Left hindlimb (tissue), 1 donor: Measurements from ENCODE around the gene DHTKD1.
A peak's percentile ranks its signal among the peaks of the same experiment; 100 is the strongest.

Experiments
- DNase-seq: peaks from one replicate; pipeline ENCODE4 v3.0.0-alpha.2; 2018

Gene DHTKD1

GRCh38 chr10:12068449-12069269, at the start of gene DHTKD1:
Gene DHTKD1, plus strand, starts transcription at chr10:12068954. Its CDS starts 80 bp downstream, at chr10:12069034.
- peak; percentile 99 for DNase-seq

- no peak for DNase-seq
Observed at GRCh38 chr10:12019283-12019971, 49.3 kb upstream of the DHTKD1 start.

- DNase-seq, result no peak
Observed at GRCh38 chr10:12020574-12020973, 48.2 kb upstream of the DHTKD1 start.

GRCh38 chr10:12022580-12023257, 46.0 kb upstream of the DHTKD1 start:
- no peak for DNase-seq

DNA sequence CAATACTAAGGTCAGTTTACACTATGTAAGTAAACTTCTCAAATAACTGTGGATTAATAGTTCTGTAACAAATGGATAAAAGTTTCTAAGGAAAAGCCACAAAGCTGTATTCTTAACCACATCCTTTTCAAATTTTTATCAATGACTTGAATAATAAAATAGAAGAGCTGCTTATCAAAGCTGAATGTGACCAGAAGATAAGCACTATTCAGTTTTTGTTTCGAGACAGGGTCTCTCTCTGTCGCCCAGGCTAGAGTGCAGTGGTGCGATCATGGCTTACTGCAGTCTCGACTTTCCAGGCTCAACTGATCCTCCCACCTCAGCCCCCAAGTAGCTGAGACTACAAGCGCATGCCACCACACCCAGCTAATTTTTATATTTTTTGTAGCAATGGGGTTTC, 43.2 kb upstream of the DHTKD1 start:
- DNase-seq, result no peak

GRCh38 chr10:12027539-12027938, 41.2 kb upstream of the DHTKD1 start:
- DNase-seq, result no peak

DNA sequence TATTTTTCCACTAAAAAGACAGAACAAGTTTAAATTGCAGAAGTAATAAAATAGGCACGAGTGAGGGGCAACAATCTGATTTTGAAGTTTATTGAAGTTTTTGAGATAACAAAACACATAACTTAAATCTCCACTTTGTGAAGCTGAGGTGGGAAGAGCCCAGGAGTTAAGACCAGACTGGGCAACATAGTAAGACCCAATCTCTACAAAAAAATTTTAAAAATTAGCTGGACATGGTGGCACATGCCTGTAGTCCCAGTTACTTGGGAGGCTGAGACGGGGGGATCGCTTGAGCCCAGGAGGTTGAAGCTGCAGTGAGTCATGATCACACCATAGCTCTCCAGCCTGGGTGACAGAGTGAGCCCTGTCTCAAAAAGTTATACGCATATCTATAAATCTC, 37.4 kb upstream of the DHTKD1 start:
- DNase-seq, result no peak

DNA sequence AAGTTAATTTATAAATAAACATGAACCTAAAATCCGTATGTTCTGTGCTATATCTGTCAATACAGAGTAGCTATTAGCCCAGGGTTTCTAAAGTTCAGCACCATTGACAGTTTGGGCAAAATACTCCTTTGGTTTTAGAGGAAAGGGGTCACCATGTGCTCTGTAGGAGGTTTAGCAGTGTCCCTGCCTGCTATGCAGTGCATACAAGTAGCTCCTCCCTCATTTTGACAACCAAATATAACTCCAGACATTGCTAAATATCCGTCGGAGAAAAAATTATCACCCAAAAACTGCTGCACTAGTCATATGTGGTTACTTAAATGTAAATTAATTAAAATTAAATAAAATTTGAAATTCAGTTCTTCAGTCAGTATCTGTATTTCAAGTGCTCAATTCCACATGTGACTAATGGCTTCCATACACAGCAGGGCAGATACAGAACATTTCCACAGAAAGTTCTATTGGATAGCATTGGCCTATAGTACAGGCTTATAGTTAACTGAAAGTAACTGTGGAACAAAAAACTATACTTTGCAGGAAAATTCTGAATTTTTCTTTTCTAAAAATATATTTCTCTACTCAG, 32.6 kb upstream of the DHTKD1 start:
- DNase-seq, result no peak

- no peak for DNase-seq
Observed at GRCh38 chr10:12041766-12042408, 26.9 kb upstream of the DHTKD1 start.

DNA sequence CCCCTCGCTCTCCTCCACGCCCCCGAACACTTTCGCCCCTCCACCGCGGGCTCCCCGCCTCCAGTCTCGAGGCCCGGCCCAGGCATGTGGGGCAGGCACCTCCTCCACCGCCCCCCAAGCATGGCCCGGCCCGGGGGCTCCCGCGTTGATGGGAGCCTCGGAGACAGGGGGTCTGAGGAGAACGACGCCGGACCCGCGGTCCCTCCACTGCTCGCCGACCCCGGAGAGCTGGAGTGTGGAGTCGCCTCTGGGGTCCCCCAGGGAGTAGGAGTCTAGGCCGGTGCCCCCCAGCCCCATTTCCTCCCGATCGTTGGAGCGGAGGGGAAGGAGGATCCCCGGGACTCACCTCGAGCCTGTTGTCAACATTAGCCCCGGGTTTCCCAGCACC, 26.4 kb upstream of the DHTKD1 start:
- peak; percentile 73 for DNase-seq

GRCh38 chr10:12042797-12043651, 25.7 kb upstream of the DHTKD1 start, which contains the start of gene UPF2:
Gene UPF2, minus strand, starts transcription at chr10:12042809. Its CDS starts 7,386 bp downstream, at chr10:12035423.
- DNase-seq, result peak; percentile 100

DNA sequence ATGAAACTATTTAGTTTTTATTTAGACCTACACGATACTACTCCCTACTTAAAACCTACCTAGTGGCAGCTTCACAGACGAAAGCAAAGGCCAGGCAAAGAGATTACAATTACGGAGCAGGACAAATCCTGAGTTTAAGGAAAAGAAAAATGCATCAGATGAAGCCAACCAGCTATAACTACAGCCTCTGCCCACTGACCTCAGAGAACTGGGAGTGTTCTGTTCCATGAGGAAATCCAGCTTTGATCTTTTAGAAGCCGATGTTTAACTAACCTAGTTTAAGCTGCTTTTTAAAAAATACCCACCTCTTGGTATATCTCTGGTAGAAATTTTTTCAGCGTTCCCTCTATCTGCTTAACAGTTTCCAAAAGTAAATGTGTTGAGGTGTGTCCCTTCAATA, 23.2 kb upstream of the DHTKD1 start:
- no peak for DNase-seq

DNA sequence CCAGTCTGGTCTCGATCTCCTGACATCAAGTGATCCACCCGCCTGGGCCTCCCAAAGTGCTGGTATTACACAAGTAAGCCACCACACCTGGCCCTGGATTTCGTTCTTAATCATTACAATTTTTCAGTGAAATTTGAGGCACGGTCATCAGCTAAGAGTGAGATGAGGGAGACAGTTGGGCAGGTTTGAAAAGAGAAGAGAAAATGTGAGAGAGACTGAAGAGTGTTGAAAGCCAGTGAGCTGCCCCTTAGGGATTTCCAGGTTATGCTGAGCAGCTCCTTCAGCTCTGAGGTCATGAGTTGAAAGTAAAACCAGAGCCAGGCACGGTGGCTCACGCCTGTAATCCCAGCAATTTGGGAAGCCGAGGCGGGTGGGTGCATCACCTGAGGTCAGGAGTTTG, 20.2 kb upstream of the DHTKD1 start:
- no peak for DNase-seq

DNA sequence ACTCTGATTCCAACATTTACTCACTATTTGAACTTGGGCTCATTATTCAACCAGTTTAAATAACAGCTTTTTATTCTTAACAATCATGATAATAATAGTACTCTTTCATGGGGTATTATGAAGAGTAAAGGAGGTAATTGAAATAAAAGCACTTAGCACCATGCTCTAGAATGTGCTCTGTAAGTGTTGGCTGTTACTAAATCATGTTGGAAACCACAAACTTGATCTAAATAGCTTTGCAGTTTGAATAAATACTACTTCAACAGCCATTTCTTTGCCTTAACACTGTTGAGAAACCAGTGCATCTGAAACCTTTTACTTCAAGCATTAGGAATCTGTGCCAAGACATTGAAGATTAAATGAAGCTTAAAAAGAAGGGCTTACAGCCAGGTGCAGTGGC, 18.2 kb upstream of the DHTKD1 start:
- DNase-seq, result no peak

GRCh38 chr10:12051241-12051640, 17.5 kb upstream of the DHTKD1 start:
- no peak for DNase-seq

DNA sequence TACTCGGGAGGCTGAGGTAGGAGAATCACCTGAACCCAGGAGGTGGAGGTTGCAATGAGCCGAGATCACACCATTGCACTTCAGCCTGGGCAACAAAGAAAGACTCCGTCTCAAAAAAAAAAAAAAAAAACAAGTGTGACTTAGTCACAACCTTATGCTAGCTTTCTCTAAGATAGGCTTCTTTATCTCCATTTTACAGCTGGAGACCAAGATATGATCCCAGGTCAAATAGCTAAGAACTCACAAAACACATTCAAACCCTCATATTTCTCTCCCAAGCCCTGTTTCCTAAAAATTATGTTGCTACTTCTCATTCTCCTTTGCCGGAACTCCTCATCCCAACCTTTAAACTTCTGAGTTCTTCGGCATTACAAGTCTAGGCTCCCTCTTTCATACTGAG, 13.0 kb upstream of the DHTKD1 start:
- DNase-seq, result no peak

DNA sequence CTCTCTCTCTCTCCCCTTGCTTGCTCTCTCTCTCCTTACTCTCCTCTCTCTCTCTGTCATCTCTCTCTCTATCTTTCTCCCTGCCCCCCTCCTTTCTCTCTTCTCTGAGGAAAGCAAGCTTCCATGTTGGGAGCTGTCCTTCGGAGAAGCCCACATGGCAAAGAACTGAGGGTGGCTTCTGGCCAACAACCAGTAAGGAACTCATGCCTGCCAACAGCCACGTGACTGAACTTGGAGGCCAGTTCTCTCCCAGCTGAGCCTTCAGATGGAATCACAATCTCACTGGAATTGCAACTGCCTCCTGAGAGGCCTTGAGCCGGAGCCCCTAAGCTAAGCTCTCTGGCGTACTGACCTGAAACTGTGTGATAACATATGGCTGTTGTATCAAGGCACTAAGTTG, 12.0 kb upstream of the DHTKD1 start:
- DNase-seq, result no peak

DNA sequence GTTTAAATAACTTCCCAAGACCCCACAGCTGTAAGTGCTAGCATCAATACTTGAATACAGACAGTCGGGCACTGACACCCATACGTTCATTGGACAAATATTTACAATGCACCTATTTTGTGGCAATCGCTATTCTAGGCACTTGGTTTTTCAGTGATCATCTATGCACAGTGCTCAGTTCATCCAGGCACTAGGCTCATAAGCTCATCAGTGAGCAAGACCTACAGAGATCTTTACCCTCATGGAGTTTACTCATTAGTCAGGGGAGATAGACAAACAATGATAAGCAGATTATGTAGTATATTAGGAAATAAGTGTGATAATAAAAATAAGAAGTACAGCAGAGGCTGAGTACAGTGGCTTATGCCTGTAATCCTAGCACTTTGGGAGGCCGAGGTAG, 7.6 kb upstream of the DHTKD1 start:
- DNase-seq, result no peak

DNA sequence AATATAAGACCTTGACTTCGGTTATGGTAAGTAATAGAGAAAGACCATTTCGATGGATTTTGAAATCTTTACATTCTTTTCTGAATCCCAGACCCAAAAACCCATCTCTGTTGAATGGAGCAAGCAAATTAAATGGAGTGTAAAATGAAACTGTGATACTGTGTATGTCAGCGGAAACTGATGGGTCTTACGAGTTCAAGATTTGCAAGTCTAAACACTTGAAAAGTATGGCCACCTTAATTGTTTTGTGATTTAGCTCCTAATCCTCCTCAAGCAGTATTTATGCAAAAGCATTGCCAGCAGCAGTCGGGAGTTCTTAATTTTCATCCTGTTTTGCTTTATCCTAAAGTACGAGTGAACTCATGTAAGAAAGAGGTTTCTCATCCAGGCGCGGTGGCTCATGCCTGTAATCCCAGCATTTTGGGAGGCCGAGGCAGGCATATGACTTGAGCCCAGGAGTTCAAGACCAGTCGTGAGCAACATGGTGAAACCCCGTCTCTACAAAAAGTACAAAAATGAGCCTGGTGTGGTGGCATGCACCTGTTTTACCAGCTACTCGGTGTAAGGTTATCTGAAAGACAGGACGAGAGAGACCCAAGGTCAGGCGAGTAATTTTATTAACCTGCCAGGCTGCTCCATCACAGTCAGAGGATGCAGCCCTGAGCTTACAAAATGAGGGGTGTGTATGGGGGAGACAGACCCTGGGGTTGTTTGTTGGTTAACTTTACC, 5.8 kb upstream of the DHTKD1 start:
- no peak for DNase-seq

DNA sequence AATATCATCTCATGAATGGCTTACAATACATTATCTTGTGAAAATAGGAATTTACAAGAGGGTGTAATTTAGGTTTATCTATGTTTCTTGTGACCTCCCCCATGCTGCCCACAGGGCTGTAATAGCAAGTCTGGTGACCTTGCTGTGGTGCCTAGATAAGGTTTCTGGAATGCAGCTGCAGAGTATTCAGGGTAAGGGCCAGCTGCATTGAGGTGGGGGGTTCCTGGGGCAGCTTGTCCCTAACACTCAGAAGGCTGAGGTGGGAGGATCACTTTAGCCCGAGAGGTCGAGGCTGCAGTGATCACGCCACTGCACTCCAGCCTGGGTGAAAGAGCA, 5.3 kb upstream of the DHTKD1 start:
- DNase-seq, result no peak

- DNase-seq, result no peak
Observed at GRCh38 chr10:12067336-12067735, 1.4 kb upstream of the DHTKD1 start.
